Large intestine (tissue), 12 donors: Measurements from ENCODE around the gene CMTM3. TPM values are rescaled to one million over a fixed set of nuclear protein-coding genes. Genes with fewer than 3 reads are reported as not detected.
"Not testable (repeated sequence)": the region's sequence is repeated elsewhere in the genome, so short reads cannot be mapped to it uniquely, and the experiment has no call there.

Source experiments
- DNase-seq, 2 donors: peaks; one replicate each; pipeline versions ENCODE4 v3.0.0 to v3.0.0-alpha.2; 2013
- H3K27ac ChIP-seq: one replicate; pipeline ENCODE4 v1.5.1; 2013; ENCODE audit warnings: low read length
- H3K27me3 ChIP-seq: 2 replicates; pipeline ENCODE4 v1.6.1; 2013; ENCODE audit warnings: low read length; ENCODE audit not compliant: control insufficient read depth, insufficient read depth
- H3K36me3 ChIP-seq: 2 replicates; pipeline ENCODE4 v1.6.1; 2013; ENCODE audit warnings: low read length; ENCODE audit not compliant: control insufficient read depth, insufficient read depth
- H3K4me1 ChIP-seq: one replicate; pipeline ENCODE4 v1.6.1; 2013; ENCODE audit warnings: low read length; ENCODE audit not compliant: control insufficient read depth, insufficient read depth
- H3K4me3 ChIP-seq: one replicate; pipeline ENCODE4 v1.5.1; 2013; ENCODE audit warnings: low read length
- H3K9me3 ChIP-seq: one replicate; pipeline ENCODE4 v1.6.1; 2013; ENCODE audit warnings: mild to moderate bottlenecking, low read depth, low read length, moderate library complexity; ENCODE audit not compliant: control insufficient read depth
- WGBS: methylation state at CpG from one replicate; pipeline ENCODE4 v1.1.5; 2013; ENCODE audit warnings: low lambda C conversion rate; ENCODE audit not compliant: insufficient coverage; 5-methylcytosine and 5-hydroxymethylcytosine counted together
- long read RNA-seq, 11 donors: transcript quantifications; one replicate each; lab custom pipeline, GENCODE V29; 2026
- polyA plus RNA-seq: library from polyadenylated mRNA; unstranded; fragments of 120-200 nt; gene quantifications from one replicate; pipeline ENCODE4 v1.2.1, GENCODE V29; 2013

The CMTM3 gene
- 26.2 TPM for polyA plus RNA-seq
- long read RNA-seq, donor 1, transcript CMTM3-214 (5 exons, 1,934 nt): major isoform, 6 of 7 reads
- long read RNA-seq, donor 1, partial matches to known transcripts: 0 of 7 reads
- long read RNA-seq, donor 1, other reads (novel, unspliced or antisense): 0 of 7 reads
- long read RNA-seq, donor 2, transcript CMTM3-214 (5 exons, 1,934 nt): major isoform, 17 of 18 reads
- long read RNA-seq, donor 2, partial matches to known transcripts: 0 of 18 reads
- long read RNA-seq, donor 2, other reads (novel, unspliced or antisense): 0 of 18 reads
- long read RNA-seq, donor 3: 0 reads
- long read RNA-seq, donor 4: 0 reads
- long read RNA-seq, donor 5, transcript CMTM3-214 (5 exons, 1,934 nt): major isoform, 7 of 7 reads
- long read RNA-seq, donor 5, partial matches to known transcripts: 0 of 7 reads
- long read RNA-seq, donor 5, other reads (novel, unspliced or antisense): 0 of 7 reads
- long read RNA-seq, donor 6, transcript CMTM3-214 (5 exons, 1,934 nt): major isoform, 7 of 7 reads
- long read RNA-seq, donor 6, partial matches to known transcripts: 0 of 7 reads
- long read RNA-seq, donor 6, other reads (novel, unspliced or antisense): 0 of 7 reads
- long read RNA-seq, donor 7, transcript CMTM3-214 (5 exons, 1,934 nt): major isoform, 7 of 7 reads
- long read RNA-seq, donor 7, partial matches to known transcripts: 0 of 7 reads
- long read RNA-seq, donor 7, other reads (novel, unspliced or antisense): 0 of 7 reads
- long read RNA-seq, donor 8, transcript CMTM3-214 (5 exons, 1,934 nt): major isoform, 12 of 19 reads
- long read RNA-seq, donor 8, partial matches to known transcripts: 5 of 19 reads
- long read RNA-seq, donor 8, other reads (novel, unspliced or antisense): 0 of 19 reads
- long read RNA-seq, donor 9, transcript CMTM3-214 (5 exons, 1,934 nt): major isoform, 8 of 9 reads
- long read RNA-seq, donor 9, partial matches to known transcripts: 0 of 9 reads
- long read RNA-seq, donor 9, other reads (novel, unspliced or antisense): 0 of 9 reads
- long read RNA-seq, donor 10, transcript CMTM3-214 (5 exons, 1,934 nt): major isoform, 9 of 11 reads
- long read RNA-seq, donor 10, partial matches to known transcripts: 0 of 11 reads
- long read RNA-seq, donor 10, other reads (novel, unspliced or antisense): 0 of 11 reads
- long read RNA-seq, donor 11, partial matches to known transcripts: 0 of 3 reads
- long read RNA-seq, donor 11, other reads (novel, unspliced or antisense): 0 of 3 reads

- Histone ChIP-seq H3K27ac (peak within 1 kb of the TSS; percentile 75), H3K4me1 (peaks cover 6% of the 10 kb centered on the region), H3K27me3 (peaks cover 11% of the 10 kb centered on the region), H3K4me3 (peak within 1 kb of the TSS; percentile 67), H3K9me3 (peaks cover 4% of the 10 kb centered on the region), H3K36me3 (peaks cover 8% of the 10 kb centered on the region)
- peak; percentile 29 to 60 for DNase-seq
- no CpG with 5 or more reads among the region's 96 CpGs for WGBS
These were observed at the start of gene CMTM3 for GRCh38 chr16:66604376-66605176. Gene CMTM3 (plus strand): TSS chr16:66604704. CDS start chr16:66604806, 102 bp downstream.

GRCh38 chr16:66560107-66560506 is 44.4 kb upstream of the CMTM3 start:
- Histone ChIP-seq H3K4me3 (no peak overlapping the region), H3K27ac (no peak overlapping the region), H3K27me3 (no peaks in the 10 kb centered on the region), H3K36me3 (peaks cover 24% of the 10 kb centered on the region), H3K9me3 (no peaks in the 10 kb centered on the region), H3K4me1 (no peaks in the 10 kb centered on the region)
- no peak for DNase-seq
- WGBS: 100% methylated on average over 1 of the region's 1 CpG

- no peaks in the 10 kb centered on the region for H3K4me1 ChIP-seq
- peaks cover 32% of the 10 kb centered on the region for H3K36me3 ChIP-seq
- no peak for DNase-seq
- WGBS: 93% methylated on average over 2 of the region's 3 CpGs
- no peak overlapping the region for H3K4me3 ChIP-seq
- H3K27ac ChIP-seq: no peak overlapping the region
- H3K9me3 ChIP-seq: peaks cover 4% of the 10 kb centered on the region
- H3K27me3 ChIP-seq: no peaks in the 10 kb centered on the region
These were observed 43.0 kb upstream of the CMTM3 start for GRCh38 chr16:66561381-66562080.

GRCh38 chr16:66562409-66562808 is 42.1 kb upstream of the CMTM3 start:
- peaks cover 37% of the 10 kb centered on the region for H3K36me3 ChIP-seq

GRCh38 chr16:66562986-66563385 is 41.5 kb upstream of the CMTM3 start:
- no CpG with 5 or more reads among the region's 2 CpGs for WGBS
- DNase-seq: no peak
- no peaks in the 10 kb centered on the region for H3K4me1 ChIP-seq
- H3K4me3 ChIP-seq: no peak overlapping the region
- H3K36me3 ChIP-seq: peaks cover 37% of the 10 kb centered on the region
- H3K27me3 ChIP-seq: no peaks in the 10 kb centered on the region
- no peak overlapping the region for H3K27ac ChIP-seq
- peaks cover 4% of the 10 kb centered on the region for H3K9me3 ChIP-seq

More at GRCh38 chr16:66562409-66562808, 42.1 kb upstream of the CMTM3 start:
- DNase-seq: no peak
- Histone ChIP-seq H3K27me3 (no peaks in the 10 kb centered on the region), H3K4me3 (no peak overlapping the region), H3K4me1 (no peaks in the 10 kb centered on the region), H3K27ac (no peak overlapping the region), H3K9me3 (peaks cover 4% of the 10 kb centered on the region)
- 67% methylated on average over 1 of the region's 1 CpG for WGBS

GRCh38 chr16:66563574-66564334 is 40.8 kb upstream of the CMTM3 start:
- DNase-seq: no peak
- Histone ChIP-seq H3K4me1 (no peaks in the 10 kb centered on the region), H3K9me3 (peaks cover 4% of the 10 kb centered on the region), H3K36me3 (peaks cover 34% of the 10 kb centered on the region), H3K27ac (no peak overlapping the region), H3K4me3 (no peak overlapping the region), H3K27me3 (no peaks in the 10 kb centered on the region)
- WGBS: no CpG with 5 or more reads among the region's 2 CpGs

GRCh38 chr16:66566051-66566901 is 38.2 kb upstream of the CMTM3 start, which contains the start of gene CMTM1:
Gene CMTM1 (plus strand): TSS chr16:66566439. CDS start chr16:66566514, 75 bp downstream.
- Histone ChIP-seq H3K36me3 (peaks cover 18% of the 10 kb centered on the region), H3K4me3 (no peak within 1 kb of the TSS), H3K27me3 (no peaks in the 10 kb centered on the region), H3K27ac (no peak within 1 kb of the TSS), H3K4me1 (peaks cover 7% of the 10 kb centered on the region), H3K9me3 (peaks cover 4% of the 10 kb centered on the region)
- WGBS: no CpG with 5 or more reads among the region's 54 CpGs
- no peak for DNase-seq

GRCh38 chr16:66567270-66567669 is 37.2 kb upstream of the CMTM3 start:
- not testable (repeated sequence) for H3K9me3 ChIP-seq, DNase-seq, H3K27ac ChIP-seq, H3K4me3 ChIP-seq, H3K27me3 ChIP-seq, H3K4me1 ChIP-seq
- peaks cover 15% of the 10 kb centered on the region for H3K36me3 ChIP-seq
- WGBS: no CpG with 5 or more reads among the region's 3 CpGs
